ENCODE data around the gene FCER2.
"Not testable (repeated sequence)": the region's sequence is repeated elsewhere in the genome, so short reads cannot be mapped to it uniquely, and the experiment has no call there.

FCER2 gene

GRCh38 chr19:7701654-7702457 lies at the start of gene FCER2:
Gene FCER2, minus strand, starts transcription at chr19:7702131. Its CDS starts 2,371 bp downstream, at chr19:7699760.
- DNase-seq = no peak

- no peak for DNase-seq
These were observed 49.3 kb upstream of the FCER2 start for GRCh38 chr19:7751157-7751783.

- DNase-seq = peak; percentile 38
These were observed 46.8 kb upstream of the FCER2 start for GRCh38 chr19:7748756-7749155.

- no peak for DNase-seq
These were observed 46.2 kb upstream of the FCER2 start for GRCh38 chr19:7748171-7748570.

- no peak for DNase-seq
These were observed 45.3 kb upstream of the FCER2 start, which contains the start of gene CD209 for GRCh38 chr19:7746903-7747884. Gene CD209, minus strand, starts transcription at chr19:7747534. Its CDS starts 23 bp downstream, at chr19:7747511.

GRCh38 chr19:7746306-7746705 lies 44.4 kb upstream of the FCER2 start:
- DNase-seq = not testable (repeated sequence)

- DNase-seq = no peak
These were observed 43.1 kb upstream of the FCER2 start for GRCh38 chr19:7744871-7745650.

GRCh38 chr19:7744199-7744786 lies 42.4 kb upstream of the FCER2 start:
- DNase-seq = no peak

GRCh38 chr19:7743425-7743841 lies 41.5 kb upstream of the FCER2 start:
- DNase-seq = no peak

- DNase-seq = peak; percentile 70
These were observed 41.1 kb upstream of the FCER2 start for GRCh38 chr19:7742991-7743390.

GRCh38 chr19:7742575-7742974 lies 40.6 kb upstream of the FCER2 start:
- DNase-seq = peak; percentile 89

- no peak for DNase-seq
These were observed 38.7 kb upstream of the FCER2 start for GRCh38 chr19:7740682-7741054.

- no peak for DNase-seq
These were observed 38.1 kb upstream of the FCER2 start for GRCh38 chr19:7739801-7740681.

- DNase-seq = no peak
These were observed 37.4 kb upstream of the FCER2 start for GRCh38 chr19:7739211-7739755.

- no peak for DNase-seq
These were observed 36.1 kb upstream of the FCER2 start for GRCh38 chr19:7738023-7738422.

GRCh38 chr19:7737215-7737614 lies 35.3 kb upstream of the FCER2 start:
- DNase-seq = no peak

GRCh38 chr19:7736148-7736547 lies 34.2 kb upstream of the FCER2 start:
- no peak for DNase-seq

GRCh38 chr19:7734220-7735203 lies 32.6 kb upstream of the FCER2 start:
- DNase-seq = no peak

GRCh38 chr19:7733376-7733775 lies 31.4 kb upstream of the FCER2 start:
- DNase-seq = no peak
